Liver (tissue), 9 donors: Measurements from ENCODE around the gene TRAK2. TPM values are rescaled to one million over a fixed set of nuclear protein-coding genes. Genes with fewer than 3 reads are reported as not detected.

Experiments
- DNase-seq: peaks from one replicate; pipeline ENCODE4 v3.0.0-alpha.2; 2017; ENCODE audit warnings: low spot score
- H3K27ac ChIP-seq, 2 donors: one replicate each; pipeline ENCODE4 v1.7.0; 2013; ENCODE audit warnings: inconsistent platforms in 2 of 2, low read length in 2 of 2, control low read depth in 1 of 2, low read depth in 1 of 2, mild to moderate bottlenecking in 1 of 2
- H3K27me3 ChIP-seq, 4 donors: one replicate each; pipeline versions ENCODE4 v1.6.1 to v1.7.0; 2013; ENCODE audit warnings: low read length in 3 of 4, inconsistent platforms in 1 of 4, mild to moderate bottlenecking in 1 of 4, moderate library complexity in 1 of 4; ENCODE audit not compliant: control insufficient read depth in 4 of 4, insufficient read depth in 4 of 4
- H3K36me3 ChIP-seq, 4 donors: one replicate each; pipeline versions ENCODE4 v1.6.1 to v1.7.0; 2013; ENCODE audit warnings: low read length in 3 of 4, mild to moderate bottlenecking in 3 of 4, low read depth in 1 of 4, moderate library complexity in 1 of 4; ENCODE audit not compliant: control insufficient read depth in 4 of 4, insufficient read depth in 3 of 4
- H3K4me1 ChIP-seq, 4 donors: one replicate each; pipeline versions ENCODE4 v1.6.1 to v1.7.0; 2013; ENCODE audit warnings: low read length in 3 of 4, mild to moderate bottlenecking in 3 of 4, moderate library complexity in 1 of 4; ENCODE audit not compliant: control insufficient read depth in 4 of 4, insufficient read depth in 4 of 4
- H3K4me3 ChIP-seq, 3 donors: one replicate each; pipeline versions ENCODE4 v1.6.1 to v1.7.0; 2013; ENCODE audit warnings: low read length in 3 of 3, control low read depth in 1 of 3, low read depth in 1 of 3, mild to moderate bottlenecking in 1 of 3
- H3K9ac ChIP-seq, 2 donors: one replicate each; pipeline ENCODE4 v1.7.0; 2013; ENCODE audit warnings: low read length in 2 of 2, mild to moderate bottlenecking in 2 of 2, moderate library complexity in 2 of 2, control low read depth in 1 of 2, low read depth in 1 of 2
- H3K9me3 ChIP-seq, 4 donors: one replicate each; pipeline versions ENCODE4 v1.6.1 to v1.7.0; 2013; ENCODE audit warnings: low read length in 3 of 4; ENCODE audit not compliant: control insufficient read depth in 4 of 4
- EGR1 ChIP-seq, 2 donors: IDR thresholded peaks; 2 replicates each; pipeline ENCODE4 v1.6.1; 2016 to 2018; ENCODE audit warnings: antibody characterized with exemption in 2 of 2, low read depth in 2 of 2
- FOXA1 ChIP-seq: IDR thresholded peaks from 2 replicates; pipeline ENCODE4 v1.6.1; 2016; ENCODE audit warnings: antibody characterized with exemption
- FOXA2 ChIP-seq: IDR thresholded peaks from 2 replicates; pipeline ENCODE4 v1.6.1; 2016; ENCODE audit warnings: antibody characterized with exemption
- GABPA ChIP-seq, 2 donors: IDR thresholded peaks in 1 of 2; conservative IDR thresholded peaks in 1 of 2; 2 replicates each; pipeline ENCODE4 v1.6.1; 2016; ENCODE audit warnings: antibody characterized with exemption in 2 of 2, mild to moderate bottlenecking in 1 of 2, moderate library complexity in 1 of 2
- HNF4A ChIP-seq, 2 donors: conservative IDR thresholded peaks; 2 replicates each; pipeline ENCODE4 v1.6.1; 2016; ENCODE audit warnings: antibody characterized with exemption in 2 of 2, mild to moderate bottlenecking in 2 of 2
- HNF4G ChIP-seq: IDR thresholded peaks from 2 replicates; pipeline ENCODE4 v1.6.1; 2016; ENCODE audit warnings: antibody characterized with exemption
- JUND ChIP-seq, 2 donors: IDR thresholded peaks; 2 replicates each; pipeline ENCODE4 v1.6.1; 2016; ENCODE audit warnings: antibody characterized with exemption in 2 of 2
- RAD21 ChIP-seq, 2 donors: IDR thresholded peaks; 2 replicates each; pipeline ENCODE4 v1.6.1; 2016; ENCODE audit warnings: antibody characterized with exemption in 2 of 2, mild to moderate bottlenecking in 2 of 2
- RXRA ChIP-seq, 2 donors: IDR thresholded peaks; 2 replicates each; pipeline ENCODE4 v1.6.1; 2017 to 2018; ENCODE audit warnings: antibody characterized with exemption in 2 of 2, mild to moderate bottlenecking in 1 of 2
- SP1 ChIP-seq: IDR thresholded peaks from 2 replicates; pipeline ENCODE4 v1.6.1; 2018; ENCODE audit warnings: antibody characterized with exemption, mild to moderate bottlenecking
- TAF1 ChIP-seq: conservative IDR thresholded peaks from 2 replicates; pipeline ENCODE4 v1.6.1; 2016; ENCODE audit warnings: antibody characterized with exemption, mild to moderate bottlenecking
- YY1 ChIP-seq: IDR thresholded peaks from 2 replicates; pipeline ENCODE4 v1.6.1; 2016; ENCODE audit warnings: antibody characterized with exemption, mild to moderate bottlenecking
- WGBS: extraction: QIAGEN DNeasy Blood & Tissue Kit; methylation state at CpG from one replicate; pipeline ENCODE4 v1.1.7; 2013; 5-methylcytosine and 5-hydroxymethylcytosine counted together
- polyA plus RNA-seq, 2 donors: library from polyadenylated mRNA; stranded (reverse) in 1 of 2; unstranded in 1 of 2; fragments of 200-250 nt in 1 of 2; fragments of >200 nt in 1 of 2; fragmentation: Nextera tagmentation in 1 of 2; extraction: Ambion mirVana in 1 of 2; gene quantifications; one replicate each; pipeline versions ENCODE4 v1.2.1 to v1.2.3, GENCODE V29; 2013 to 2015
- total RNA-seq, 2 donors: library from RNA; depleted of rRNA; stranded (reverse); fragments of >200 nt; gene quantifications; one replicate each; pipeline ENCODE4 v1.2.3, GENCODE V29; 2014
- TF ChIP-seq, protein P1 (sequence below): IDR thresholded peaks from 2 replicates; pipeline ENCODE4 v1.6.1; 2016; ENCODE audit warnings: antibody characterized with exemption, mild to moderate bottlenecking
- TF ChIP-seq, protein P2 (sequence below): fragments of 150-350 bp; IDR thresholded peaks from 2 replicates; pipeline ENCODE4 v1.5.1; 2017; ENCODE audit warnings: improper control_type of control experiment, low read depth, low read length; ENCODE audit not compliant: missing input control
- TF ChIP-seq, protein P3 (sequence below): IDR thresholded peaks from 2 replicates; pipeline ENCODE4 v1.6.1; 2016; ENCODE audit warnings: antibody characterized with exemption
- TF ChIP-seq, protein P4 (sequence below): IDR thresholded peaks from 2 replicates; pipeline ENCODE4 v1.6.1; 2016; ENCODE audit warnings: antibody characterized with exemption
- TF ChIP-seq, protein P5 (sequence below): IDR thresholded peaks from 2 replicates; pipeline ENCODE4 v1.6.1; 2016; ENCODE audit warnings: antibody characterized with exemption
- donor health status: healthy.
- donor health status: healthy.
- donor health status: healthy.
- donor health status: healthy.
- donor health status: healthy.

The TRAK2 gene
- total and polyA plus RNA-seq, 4 donors, result 6.1 to 207 (median 12.4) TPM

DNA sequence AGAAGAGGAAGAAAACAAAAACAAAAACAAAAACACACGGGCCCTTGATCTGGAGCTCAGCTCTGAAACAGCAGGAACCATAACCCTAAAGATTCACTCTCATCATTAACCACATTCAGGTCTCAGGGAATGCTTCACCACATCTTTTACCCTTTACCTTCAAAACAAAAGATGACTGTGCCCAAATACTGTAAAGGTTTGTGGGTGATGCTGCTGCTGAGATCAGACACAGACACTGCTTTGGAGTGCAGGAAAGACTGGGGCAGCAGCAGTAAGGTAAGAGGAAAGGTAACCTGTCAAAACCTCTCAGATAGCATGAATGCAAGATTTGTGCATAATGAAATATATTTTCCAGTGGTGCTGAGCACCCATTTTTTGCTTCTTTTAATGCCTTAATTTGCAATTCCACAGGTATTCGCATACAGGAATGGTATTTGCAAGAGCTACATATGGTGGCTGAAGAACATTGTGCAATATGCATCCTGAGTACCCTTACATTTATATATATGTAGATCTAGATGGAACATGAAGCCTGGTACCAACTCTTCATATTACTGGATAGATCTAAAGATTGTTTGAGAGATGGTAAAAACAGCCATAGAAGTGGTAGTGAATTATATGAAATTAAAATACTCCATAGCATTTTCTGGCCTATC is 90.1 kb downstream of the TRAK2 start:
- no peaks in the 10 kb centered on the region for H3K4me1 ChIP-seq
- no peak overlapping the region for H3K4me3 ChIP-seq
- H3K36me3 ChIP-seq, result no peaks in the 10 kb centered on the region
- DNase-seq, result no peak
- TF ChIP-seq RAD21 (IDR thresholded peaks at IDR 0.05) (no peak), EGR1 (IDR thresholded peaks at IDR 0.05; ENCODE audit: low read depth in 2 of 2) (no peak), HNF4G (no peak), TAF1 (no peak), FOXA2 (no peak), JUND (IDR thresholded peaks at IDR 0.05) (no peak), YY1 (no peak), RXRA (IDR thresholded peaks at IDR 0.05) (no peak), FOXA1 (no peak), SP1 (no peak), HNF4A (conservative IDR thresholded peaks at IDR 0.05) (no peak), GABPA (IDR thresholded peaks at IDR 0.05 in 1 of 2, conservative IDR thresholded peaks at IDR 0.05 in 1 of 2) (no peak)
- TF ChIP-seq, protein P1, sequence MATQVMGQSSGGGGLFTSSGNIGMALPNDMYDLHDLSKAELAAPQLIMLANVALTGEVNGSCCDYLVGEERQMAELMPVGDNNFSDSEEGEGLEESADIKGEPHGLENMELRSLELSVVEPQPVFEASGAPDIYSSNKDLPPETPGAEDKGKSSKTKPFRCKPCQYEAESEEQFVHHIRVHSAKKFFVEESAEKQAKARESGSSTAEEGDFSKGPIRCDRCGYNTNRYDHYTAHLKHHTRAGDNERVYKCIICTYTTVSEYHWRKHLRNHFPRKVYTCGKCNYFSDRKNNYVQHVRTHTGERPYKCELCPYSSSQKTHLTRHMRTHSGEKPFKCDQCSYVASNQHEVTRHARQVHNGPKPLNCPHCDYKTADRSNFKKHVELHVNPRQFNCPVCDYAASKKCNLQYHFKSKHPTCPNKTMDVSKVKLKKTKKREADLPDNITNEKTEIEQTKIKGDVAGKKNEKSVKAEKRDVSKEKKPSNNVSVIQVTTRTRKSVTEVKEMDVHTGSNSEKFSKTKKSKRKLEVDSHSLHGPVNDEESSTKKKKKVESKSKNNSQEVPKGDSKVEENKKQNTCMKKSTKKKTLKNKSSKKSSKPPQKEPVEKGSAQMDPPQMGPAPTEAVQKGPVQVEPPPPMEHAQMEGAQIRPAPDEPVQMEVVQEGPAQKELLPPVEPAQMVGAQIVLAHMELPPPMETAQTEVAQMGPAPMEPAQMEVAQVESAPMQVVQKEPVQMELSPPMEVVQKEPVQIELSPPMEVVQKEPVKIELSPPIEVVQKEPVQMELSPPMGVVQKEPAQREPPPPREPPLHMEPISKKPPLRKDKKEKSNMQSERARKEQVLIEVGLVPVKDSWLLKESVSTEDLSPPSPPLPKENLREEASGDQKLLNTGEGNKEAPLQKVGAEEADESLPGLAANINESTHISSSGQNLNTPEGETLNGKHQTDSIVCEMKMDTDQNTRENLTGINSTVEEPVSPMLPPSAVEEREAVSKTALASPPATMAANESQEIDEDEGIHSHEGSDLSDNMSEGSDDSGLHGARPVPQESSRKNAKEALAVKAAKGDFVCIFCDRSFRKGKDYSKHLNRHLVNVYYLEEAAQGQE, result no peak
- TF ChIP-seq, protein P2, sequence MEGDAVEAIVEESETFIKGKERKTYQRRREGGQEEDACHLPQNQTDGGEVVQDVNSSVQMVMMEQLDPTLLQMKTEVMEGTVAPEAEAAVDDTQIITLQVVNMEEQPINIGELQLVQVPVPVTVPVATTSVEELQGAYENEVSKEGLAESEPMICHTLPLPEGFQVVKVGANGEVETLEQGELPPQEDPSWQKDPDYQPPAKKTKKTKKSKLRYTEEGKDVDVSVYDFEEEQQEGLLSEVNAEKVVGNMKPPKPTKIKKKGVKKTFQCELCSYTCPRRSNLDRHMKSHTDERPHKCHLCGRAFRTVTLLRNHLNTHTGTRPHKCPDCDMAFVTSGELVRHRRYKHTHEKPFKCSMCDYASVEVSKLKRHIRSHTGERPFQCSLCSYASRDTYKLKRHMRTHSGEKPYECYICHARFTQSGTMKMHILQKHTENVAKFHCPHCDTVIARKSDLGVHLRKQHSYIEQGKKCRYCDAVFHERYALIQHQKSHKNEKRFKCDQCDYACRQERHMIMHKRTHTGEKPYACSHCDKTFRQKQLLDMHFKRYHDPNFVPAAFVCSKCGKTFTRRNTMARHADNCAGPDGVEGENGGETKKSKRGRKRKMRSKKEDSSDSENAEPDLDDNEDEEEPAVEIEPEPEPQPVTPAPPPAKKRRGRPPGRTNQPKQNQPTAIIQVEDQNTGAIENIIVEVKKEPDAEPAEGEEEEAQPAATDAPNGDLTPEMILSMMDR, result no peak
- TF ChIP-seq, protein P3, sequence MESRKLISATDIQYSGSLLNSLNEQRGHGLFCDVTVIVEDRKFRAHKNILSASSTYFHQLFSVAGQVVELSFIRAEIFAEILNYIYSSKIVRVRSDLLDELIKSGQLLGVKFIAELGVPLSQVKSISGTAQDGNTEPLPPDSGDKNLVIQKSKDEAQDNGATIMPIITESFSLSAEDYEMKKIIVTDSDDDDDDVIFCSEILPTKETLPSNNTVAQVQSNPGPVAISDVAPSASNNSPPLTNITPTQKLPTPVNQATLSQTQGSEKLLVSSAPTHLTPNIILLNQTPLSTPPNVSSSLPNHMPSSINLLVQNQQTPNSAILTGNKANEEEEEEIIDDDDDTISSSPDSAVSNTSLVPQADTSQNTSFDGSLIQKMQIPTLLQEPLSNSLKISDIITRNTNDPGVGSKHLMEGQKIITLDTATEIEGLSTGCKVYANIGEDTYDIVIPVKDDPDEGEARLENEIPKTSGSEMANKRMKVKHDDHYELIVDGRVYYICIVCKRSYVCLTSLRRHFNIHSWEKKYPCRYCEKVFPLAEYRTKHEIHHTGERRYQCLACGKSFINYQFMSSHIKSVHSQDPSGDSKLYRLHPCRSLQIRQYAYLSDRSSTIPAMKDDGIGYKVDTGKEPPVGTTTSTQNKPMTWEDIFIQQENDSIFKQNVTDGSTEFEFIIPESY, result no peak
- TF ChIP-seq, protein P4, sequence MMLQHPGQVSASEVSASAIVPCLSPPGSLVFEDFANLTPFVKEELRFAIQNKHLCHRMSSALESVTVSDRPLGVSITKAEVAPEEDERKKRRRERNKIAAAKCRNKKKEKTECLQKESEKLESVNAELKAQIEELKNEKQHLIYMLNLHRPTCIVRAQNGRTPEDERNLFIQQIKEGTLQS, result no peak
- TF ChIP-seq, protein P5, sequence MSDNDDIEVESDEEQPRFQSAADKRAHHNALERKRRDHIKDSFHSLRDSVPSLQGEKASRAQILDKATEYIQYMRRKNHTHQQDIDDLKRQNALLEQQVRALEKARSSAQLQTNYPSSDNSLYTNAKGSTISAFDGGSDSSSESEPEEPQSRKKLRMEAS, result no peak
- WGBS, result 92% methylated on average over 2 of the region's 2 CpGs
- H3K9ac ChIP-seq, result no peak overlapping the region
- H3K27me3 ChIP-seq, result no peaks in the 10 kb centered on the region
- H3K27ac ChIP-seq, result no peak overlapping the region
- no peaks in the 10 kb centered on the region for H3K9me3 ChIP-seq
